Uterus (tissue), 4 donors: ENCODE measurements around the gene PTDSS2. TPM values are rescaled to one million over a fixed set of nuclear protein-coding genes. Genes with fewer than 3 reads are reported as not detected.
"Not testable (repeated sequence)": the region's sequence is repeated elsewhere in the genome, so short reads cannot be mapped to it uniquely, and the experiment has no call there.

Experiments used
- DNase-seq, 2 donors: peaks; one replicate each; pipeline ENCODE4 v3.0.0-alpha.2; 2019 to 2020
- H3K27ac ChIP-seq, 2 donors: fragments of 200-600 bp; sonication (generic); 1 replicate in 1 of 2; 2 replicates in 1 of 2; pipeline ENCODE4 v1.5.1; 2016 to 2018
- H3K27me3 ChIP-seq, 2 donors: fragments of 200-600 bp; sonication (generic); one replicate each; pipeline ENCODE4 v1.5.1; 2018 to 2019; ENCODE audit warnings: control low read depth in 1 of 2
- H3K36me3 ChIP-seq, 2 donors: fragments of 200-600 bp; sonication (generic); one replicate each; pipeline ENCODE4 v1.5.1; 2019; ENCODE audit warnings: control low read depth in 1 of 2
- H3K4me1 ChIP-seq, 2 donors: fragments of 200-600 bp; sonication (generic); one replicate each; pipeline ENCODE4 v1.5.1; 2018 to 2019; ENCODE audit warnings: control low read depth in 1 of 2
- H3K4me3 ChIP-seq, 2 donors: fragments of 200-600 bp; sonication (generic); 1 replicate in 1 of 2; 2 replicates in 1 of 2; pipeline ENCODE4 v1.5.1; 2018 to 2019; ENCODE audit warnings: mild to moderate bottlenecking in 1 of 2
- H3K9me3 ChIP-seq, 2 donors: fragments of 200-600 bp; sonication (generic); one replicate each; pipeline ENCODE4 v1.5.1; 2019; ENCODE audit warnings: control low read depth in 1 of 2
- CTCF ChIP-seq, 4 experiments: fragments of 200-600 bp in 2 of 4; fragments of 450-650 bp in 2 of 4; sonication (generic) in 2 of 4; IDR thresholded peaks; one replicate each; pipeline ENCODE4 v1.5.1; 2016 to 2019; ENCODE audit warnings: antibody characterized with exemption in 4 of 4, mild to moderate bottlenecking in 2 of 4, moderate library complexity in 1 of 4
- POLR2A ChIP-seq, 2 donors: fragments of 450-650 bp; IDR thresholded peaks; one replicate each; pipeline ENCODE4 v1.6.1; 2016; ENCODE audit warnings: antibody characterized with exemption in 2 of 2, mild to moderate bottlenecking in 1 of 2, moderate library complexity in 1 of 2
- intact Hi-C: fragments of 100-400 bp; cut with DNase I; formaldehyde crosslinking; loops from one replicate; pipeline ENCODE4 v1.15.1; 2023; ENCODE audit warnings: low total_unique reads
- total RNA-seq, 4 donors: library from RNA; depleted of rRNA in 3 of 4; stranded (reverse); fragments of >200 nt in 3 of 4; gene quantifications; one replicate each; pipeline versions ENCODE4 v1.1.0 to v1.2.4, GENCODE V29; 2014 to 2023
- donor health status: DM: yes; HTN: yes; CAD: no.

The PTDSS2 gene
- total RNA-seq, result 10 to 100 TPM; 20.7 to 43.7 (median 22.8) TPM

- peak in 2 of 4 experiments; percentile 20 to 59 for TF ChIP-seq CTCF (IDR thresholded peaks at IDR 0.05)
- TF ChIP-seq POLR2A (IDR thresholded peaks at IDR 0.05), result peak; percentile 80 to 86
- intact Hi-C loops, result no loop called here
- peak within 1 kb of the TSS; percentile 52 to 96 for H3K4me3 ChIP-seq
- H3K9me3 ChIP-seq, result no peaks in the 10 kb centered on the region
- peak; percentile 95 to 97 for DNase-seq
- H3K4me1 ChIP-seq, result peaks cover 0 to 5% of the 10 kb centered on the region in 2 donors
- H3K27me3 ChIP-seq, result no peaks in the 10 kb centered on the region
- H3K27ac ChIP-seq, result peak within 1 kb of the TSS; percentile 83 to 92
- H3K36me3 ChIP-seq, result no peaks in the 10 kb centered on the region
These were observed at the start of gene PTDSS2 for GRCh38 chr11:449889-450808. Gene PTDSS2 (plus strand): TSS chr11:450279. CDS start chr11:450456, 177 bp downstream.

GRCh38 chr11:401196-401595 is 48.9 kb upstream of the PTDSS2 start:
- intact Hi-C loops, DNase-seq, H3K36me3 ChIP-seq, H3K9me3 ChIP-seq, H3K27me3 ChIP-seq, H3K4me3 ChIP-seq, H3K27ac ChIP-seq: not testable (repeated sequence)
- H3K4me1 ChIP-seq, result peaks cover 0 to 11% of the 10 kb centered on the region in 2 donors

- H3K4me3 ChIP-seq, result no peak overlapping the region
- no peak for DNase-seq
- no peaks in the 10 kb centered on the region for H3K36me3 ChIP-seq
- peaks cover 0 to 10% of the 10 kb centered on the region in 2 donors for H3K4me1 ChIP-seq
- TF ChIP-seq CTCF (IDR thresholded peaks at IDR 0.05) (no peak), POLR2A (IDR thresholded peaks at IDR 0.05) (no peak)
- peaks cover 0 to 4% of the 10 kb centered on the region in 2 donors for H3K27me3 ChIP-seq
- no peaks in the 10 kb centered on the region for H3K9me3 ChIP-seq
- intact Hi-C loops, result no loop called here
- no peak overlapping the region for H3K27ac ChIP-seq
These were observed 46.9 kb upstream of the PTDSS2 start for GRCh38 chr11:403021-403760.

GRCh38 chr11:403761-404431 is 46.2 kb upstream of the PTDSS2 start:
- H3K36me3 ChIP-seq, result no peaks in the 10 kb centered on the region
- no peaks in the 10 kb centered on the region for H3K9me3 ChIP-seq
- H3K4me1 ChIP-seq, result peaks cover 0 to 10% of the 10 kb centered on the region in 2 donors
- no peak overlapping the region for H3K27ac ChIP-seq
- intact Hi-C loops, result no loop called here
- TF ChIP-seq CTCF (IDR thresholded peaks at IDR 0.05) (no peak), POLR2A (IDR thresholded peaks at IDR 0.05) (no peak)
- H3K4me3 ChIP-seq, result no peak overlapping the region
- peaks cover 0 to 1% of the 10 kb centered on the region in 2 donors for H3K27me3 ChIP-seq
- DNase-seq, result no peak

GRCh38 chr11:404551-405264 is 45.4 kb upstream of the PTDSS2 start:
- intact Hi-C loops, result no loop called here
- H3K9me3 ChIP-seq, result no peaks in the 10 kb centered on the region
- no peaks in the 10 kb centered on the region for H3K36me3 ChIP-seq
- H3K4me1 ChIP-seq, result peaks cover 0 to 10% of the 10 kb centered on the region in 2 donors
- no peak overlapping the region for H3K27ac ChIP-seq
- no peak for TF ChIP-seq CTCF (IDR thresholded peaks at IDR 0.05)
- no peak for TF ChIP-seq POLR2A (IDR thresholded peaks at IDR 0.05)
- DNase-seq, result no peak
- H3K27me3 ChIP-seq, result no peaks in the 10 kb centered on the region
- no peak overlapping the region for H3K4me3 ChIP-seq
